AG04450 (cell line): Measurements from ENCODE around the gene MAGI2. TPM values are rescaled to one million over a fixed set of nuclear protein-coding genes. Genes with fewer than 3 reads are reported as not detected.

Experiments
- CTCF ChIA-PET: fragments of 300-600, 350-600 bp; formaldehyde crosslinking; extraction: SDS; loops from one replicate; lab custom pipeline; 2022; ENCODE audit warnings: antibody characterized with exemption, inconsistent platforms; lab: Charles Lee
- POLR2A ChIA-PET: fragments of 350-600 bp; formaldehyde crosslinking; extraction: SDS; loops from one replicate; lab custom pipeline; 2021; ENCODE audit warnings: antibody characterized with exemption, inconsistent platforms; lab: Yijun Ruan, JAX
- DNase-seq: peaks from one replicate; pipeline ENCODE4 v3.0.0-alpha.2; 2011; ENCODE audit warnings: low read depth, low spot score
- H3K27ac ChIP-seq: one replicate; pipeline ENCODE4 v1.5.1; 2012; ENCODE audit warnings: low read depth, low read length, control low read depth
- H3K27me3 ChIP-seq: one replicate; pipeline ENCODE4 v1.6.0; 2012; ENCODE audit warnings: low read length; ENCODE audit not compliant: control insufficient read depth, insufficient read depth
- H3K4me3 ChIP-seq: 2 replicates; pipeline ENCODE4 v1.5.1; 2011; ENCODE audit warnings: mild to moderate bottlenecking, low read depth, low read length, control low read depth
- H3K9me3 ChIP-seq: 2 replicates; pipeline ENCODE4 v1.5.1; 2012; ENCODE audit warnings: low read length; ENCODE audit not compliant: control insufficient read depth, insufficient read depth
- CTCF ChIP-seq: IDR thresholded peaks from 2 replicates; pipeline ENCODE4 v1.5.1; 2011; ENCODE audit warnings: low read depth, low read length, control low read depth, inconsistent platforms
- polyA plus RNA-seq: library from polyadenylated mRNA; depleted of rRNA; stranded (reverse); fragments of >200 nt; gene quantifications from 2 replicates; pipeline ENCODE4 v1.2.3, GENCODE V29; 2011

Gene MAGI2
- polyA plus RNA-seq, 1 experiment, result 2.3 TPM

- no peaks in the 10 kb centered on the region for H3K9me3 ChIP-seq
- no peak overlapping the region for H3K4me3 ChIP-seq
- CTCF ChIA-PET, result interaction anchor here (0.6 to 2.8 kb wide), 55 partner anchors 9 to 1321 kb away, joined by 3 to 16 read pairs (median 4); no protein-coding TSS in a partner anchor
- POLR2A ChIA-PET, result interaction anchor here (0.6 to 1.1 kb wide), 2 partner anchors 114 to 303 kb away, joined by 3 to 6 read pairs; no protein-coding TSS in a partner anchor
- peak; percentile 39 for DNase-seq
- H3K27me3 ChIP-seq, result no peaks in the 10 kb centered on the region
- TF ChIP-seq CTCF, result peak; percentile 70
- H3K27ac ChIP-seq, result no peak overlapping the region
Measured at GRCh38 chr7:78134256-78134655, 1319.2 kb downstream of the MAGI2 start.

GRCh38 chr7:78130446-78131215 is 1322.8 kb downstream of the MAGI2 start:
- CTCF ChIA-PET, result interaction anchor here (1.0 kb wide), 1 partner anchor 110 kb away, joined by 6 read pairs; no protein-coding TSS in a partner anchor
- Histone ChIP-seq H3K9me3 (no peaks in the 10 kb centered on the region), H3K27ac (no peak overlapping the region), H3K27me3 (no peaks in the 10 kb centered on the region), H3K4me3 (no peak overlapping the region)
- TF ChIP-seq CTCF, result no peak
- DNase-seq, result no peak
- POLR2A ChIA-PET, result no interaction called here

- ChIA-PET CTCF (no interaction called here), POLR2A (no interaction called here)
- Histone ChIP-seq H3K27ac (no peak overlapping the region), H3K27me3 (no peaks in the 10 kb centered on the region), H3K4me3 (no peak overlapping the region), H3K9me3 (no peaks in the 10 kb centered on the region)
- TF ChIP-seq CTCF, result no peak
- DNase-seq, result no peak
Measured at GRCh38 chr7:78129865-78130264, 1323.6 kb downstream of the MAGI2 start.

DNA sequence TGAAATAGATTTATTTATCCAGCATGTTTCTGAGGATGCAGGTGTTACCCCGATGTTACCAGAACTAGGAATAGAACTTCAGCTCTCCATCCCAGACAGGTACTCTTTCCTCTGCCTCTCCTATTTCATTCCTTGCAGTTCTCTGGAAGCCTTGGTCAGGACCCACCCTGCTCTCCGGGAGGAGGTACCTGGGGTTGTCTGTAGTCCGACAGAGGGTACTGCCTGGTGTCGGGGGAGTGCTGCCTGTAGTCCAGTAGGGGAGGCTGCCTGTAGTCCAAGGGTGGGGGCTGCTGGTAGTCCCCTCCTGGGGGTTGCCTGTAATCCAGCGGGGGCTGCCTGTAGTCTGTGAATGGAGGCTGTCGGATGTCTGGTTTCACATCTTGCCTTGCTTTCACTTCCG is 1326.5 kb downstream of the MAGI2 start:
- H3K27ac ChIP-seq, result no peak overlapping the region
- H3K27me3 ChIP-seq, result no peaks in the 10 kb centered on the region
- ChIA-PET POLR2A (no interaction called here), CTCF (no interaction called here)
- no peak overlapping the region for H3K4me3 ChIP-seq
- no peak for DNase-seq
- TF ChIP-seq CTCF, result no peak
- H3K9me3 ChIP-seq, result no peaks in the 10 kb centered on the region

GRCh38 chr7:78125884-78126283 is 1327.6 kb downstream of the MAGI2 start:
- Histone ChIP-seq H3K9me3 (no peaks in the 10 kb centered on the region), H3K4me3 (no peak overlapping the region), H3K27ac (no peak overlapping the region), H3K27me3 (no peaks in the 10 kb centered on the region)
- peak; percentile 68 for DNase-seq
- ChIA-PET CTCF (interaction anchor here (1.3 to 2.2 kb wide), 2 partner anchors 8 to 106 kb away, joined by 3 to 11 read pairs; no protein-coding TSS in a partner anchor), POLR2A (no interaction called here)
- TF ChIP-seq CTCF, result no peak
